OCI-LY1 (cell line): ENCODE results near the gene QSER1.

Experiments
- CTCF ChIP-seq: fragments of 200-600 bp; sonication (generic), shearing (Covaris generic); IDR thresholded peaks from 2 replicates; pipeline ENCODE4 v1.5.1; 2017; ENCODE audit warnings: mild to moderate bottlenecking, antibody characterized with exemption, low read length, moderate library complexity, mixed read lengths
- EZH2 ChIP-seq: fragments of 200-600 bp; sonication (generic), shearing (Covaris generic); IDR thresholded peaks from 2 replicates; pipeline ENCODE4 v1.8.0; 2017; ENCODE audit warnings: borderline replicate concordance, mixed run types, mild to moderate bottlenecking, antibody characterized with exemption, low read length, moderate library complexity, mixed read lengths

DNA sequence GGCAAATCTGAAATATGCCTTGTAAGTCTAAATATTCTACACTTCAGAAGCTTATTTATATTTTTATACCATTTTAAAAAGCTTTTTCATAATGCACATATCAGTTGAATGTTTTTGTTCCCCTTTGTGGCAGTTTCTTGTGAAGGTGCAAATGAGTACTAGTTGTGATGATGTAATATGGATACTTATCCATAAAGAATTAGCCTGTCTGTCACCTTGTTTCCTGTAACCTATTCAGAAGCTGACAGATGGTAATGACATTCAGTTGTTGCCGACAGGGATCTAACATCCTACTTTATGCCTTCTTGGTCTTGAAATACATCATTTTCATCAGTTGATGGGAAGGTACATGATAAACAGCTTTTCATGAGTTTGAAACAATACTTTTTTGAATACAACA is 2.9 kb downstream of the QSER1 start:
- TF ChIP-seq CTCF = no peak
- no peak for TF ChIP-seq EZH2
